ENCODE measurements around the gene MRPL58.

Gene MRPL58

GRCh38 chr17:75061055-75061438 lies 48.6 kb downstream of the MRPL58 start:
- no peak overlapping the region for H3K4me3 ChIP-seq (ENCODE audit: control insufficient read depth, low read depth, low read length)
- no peak for DNase-seq (ENCODE audit: low read depth)
- no peak for TF ChIP-seq CTCF (IDR thresholded peaks at IDR 0.05; ENCODE audit: control insufficient read depth, insufficient read depth, low read depth, low read length, missing control alignments)

- TF ChIP-seq CTCF (IDR thresholded peaks at IDR 0.05; ENCODE audit: control insufficient read depth, insufficient read depth, low read depth, low read length, missing control alignments) = no peak
- H3K4me3 ChIP-seq (ENCODE audit: control insufficient read depth, low read depth, low read length) = no peak overlapping the region
- DNase-seq (ENCODE audit: low read depth) = no peak
Measured at GRCh38 chr17:75061618-75062017, 49.1 kb downstream of the MRPL58 start.

- TF ChIP-seq CTCF (IDR thresholded peaks at IDR 0.05; ENCODE audit: control insufficient read depth, insufficient read depth, low read depth, low read length, missing control alignments) = no peak
- no peak for DNase-seq (ENCODE audit: low read depth)
- no peak overlapping the region for H3K4me3 ChIP-seq (ENCODE audit: control insufficient read depth, low read depth, low read length)
Measured at GRCh38 chr17:75063201-75063600, 50.7 kb downstream of the MRPL58 start.

- DNase-seq (ENCODE audit: low read depth) = no peak
- TF ChIP-seq CTCF (IDR thresholded peaks at IDR 0.05; ENCODE audit: control insufficient read depth, insufficient read depth, low read depth, low read length, missing control alignments) = no peak
- no peak overlapping the region for H3K4me3 ChIP-seq (ENCODE audit: control insufficient read depth, low read depth, low read length)
Measured at GRCh38 chr17:75063626-75064025, 51.2 kb downstream of the MRPL58 start.

- no peak for TF ChIP-seq CTCF (IDR thresholded peaks at IDR 0.05; ENCODE audit: control insufficient read depth, insufficient read depth, low read depth, low read length, missing control alignments)
Measured at GRCh38 chr17:75064040-75064439, 51.6 kb downstream of the MRPL58 start.

GRCh38 chr17:75064460-75064859 lies 52.0 kb downstream of the MRPL58 start:
- H3K4me3 ChIP-seq (ENCODE audit: control insufficient read depth, low read depth, low read length) = no peak overlapping the region
- TF ChIP-seq CTCF (IDR thresholded peaks at IDR 0.05; ENCODE audit: control insufficient read depth, insufficient read depth, low read depth, low read length, missing control alignments) = no peak
- no peak for DNase-seq (ENCODE audit: low read depth)

More at GRCh38 chr17:75064040-75064439, 51.6 kb downstream of the MRPL58 start:
- no peak overlapping the region for H3K4me3 ChIP-seq (ENCODE audit: control insufficient read depth, low read depth, low read length)
- no peak for DNase-seq (ENCODE audit: low read depth)

All from AG09309 (cell line).